HepG2 (cell line): Measurements from ENCODE around the gene PTX4. TPM values are rescaled to one million over a fixed set of nuclear protein-coding genes. Genes with fewer than 3 reads are reported as not detected.

Experiments
- AHR ChIP-seq: IDR thresholded peaks from 2 replicates; pipeline ENCODE4 v1.6.1; 2018; ENCODE audit warnings: missing genetic modification reagents, missing compliant biosample characterization
- BRCA1 ChIP-seq: sonication (generic); formaldehyde crosslinking; IDR thresholded peaks from 2 replicates; pipeline ENCODE4 v1.4.0; 2020; ENCODE audit warnings: missing genetic modification reagents
- CBX5 ChIP-seq: sonication (generic); formaldehyde crosslinking; IDR thresholded peaks from 2 replicates; pipeline ENCODE4 v1.4.0; 2020; ENCODE audit warnings: missing genetic modification reagents, borderline replicate concordance
- CHCHD3 ChIP-seq: sonication (generic); formaldehyde crosslinking; IDR thresholded peaks from 2 replicates; pipeline ENCODE4 v1.8.0; 2022; ENCODE audit warnings: mild to moderate bottlenecking, missing genetic modification reagents, moderate library complexity
- NCOA2 ChIP-seq: sonication (generic); formaldehyde crosslinking; IDR thresholded peaks from 2 replicates; pipeline ENCODE4 v1.8.0; 2022; ENCODE audit warnings: inconsistent platforms
- WIZ ChIP-seq: sonication (generic); formaldehyde crosslinking; IDR thresholded peaks from 2 replicates; pipeline ENCODE4 v1.5.1; 2020; ENCODE audit warnings: mild to moderate bottlenecking, missing genetic modification reagents
- ZKSCAN8 ChIP-seq: IDR thresholded peaks from 2 replicates; pipeline ENCODE4 v1.6.1; 2016; ENCODE audit warnings: borderline replicate concordance, missing genetic modification reagents, missing compliant biosample characterization
- ZNF33B ChIP-seq: sonication (generic); formaldehyde crosslinking; IDR thresholded peaks from 2 replicates; pipeline ENCODE4 v1.5.1; 2020; ENCODE audit warnings: mild to moderate bottlenecking, missing genetic modification reagents
- ZNF441 ChIP-seq: sonication (generic); formaldehyde crosslinking; IDR thresholded peaks from 2 replicates; pipeline ENCODE4 v1.7.0; 2021; ENCODE audit warnings: missing genetic modification reagents, borderline replicate concordance
- ZNF550 ChIP-seq: sonication (generic); formaldehyde crosslinking; IDR thresholded peaks from 2 replicates; pipeline ENCODE4 v1.4.0; 2020; ENCODE audit warnings: mild to moderate bottlenecking, missing genetic modification reagents, borderline replicate concordance
- polyA plus RNA-seq, 8 experiments: library from polyadenylated mRNA; depleted of rRNA in 3 of 8; stranded (reverse) in 7 of 8; unstranded in 1 of 8; fragments of >200 nt; fragmentation: Illumina TruSeq in 4 of 8; extraction: Trizol in 4 of 8; gene quantifications; 2 replicates each; pipeline versions ENCODE4 v1.2.1 to v1.2.3, GENCODE V29; 2011 to 2016; ENCODE audit warnings: low read depth in 4 of 8, missing spikeins in 1 of 8, mixed read lengths in 1 of 8; ENCODE audit not compliant: insufficient read depth in 1 of 8
- total RNA-seq, 5 experiments: library from RNA; depleted of rRNA; stranded (reverse); fragments of >200 nt; fragmentation: Illumina TruSeq; extraction: Trizol; gene quantifications; 2 replicates each; pipeline ENCODE4 v1.2.3, GENCODE V29; 2016; ENCODE audit warnings: low read depth in 1 of 5
- TF ChIP-seq, protein P1 (sequence below): sonication (generic); formaldehyde crosslinking; IDR thresholded peaks from 2 replicates; pipeline ENCODE4 v1.4.0; 2020; ENCODE audit warnings: mild to moderate bottlenecking, missing genetic modification reagents
- TF ChIP-seq, protein P2 (sequence below): sonication (generic); formaldehyde crosslinking; IDR thresholded peaks from 2 replicates; pipeline ENCODE4 v1.4.0; 2020; ENCODE audit warnings: mild to moderate bottlenecking, missing genetic modification reagents
- TF ChIP-seq, protein P3 (sequence below): sonication (generic); formaldehyde crosslinking; IDR thresholded peaks from 2 replicates; pipeline ENCODE4 v1.4.0; 2020; ENCODE audit warnings: low read depth, missing genetic modification reagents
- TF ChIP-seq, protein P4 (sequence below): sonication (generic); formaldehyde crosslinking; IDR thresholded peaks from 2 replicates; pipeline ENCODE4 v1.4.0; 2020; ENCODE audit warnings: mild to moderate bottlenecking, missing genetic modification reagents, borderline replicate concordance

Gene PTX4
- total and polyA plus RNA-seq, 2 of the 13 experiments (the other 11 are each of a cell fraction or from before 2014, with no cell fraction given) = 0.04 TPM; not detected in 1

DNA sequence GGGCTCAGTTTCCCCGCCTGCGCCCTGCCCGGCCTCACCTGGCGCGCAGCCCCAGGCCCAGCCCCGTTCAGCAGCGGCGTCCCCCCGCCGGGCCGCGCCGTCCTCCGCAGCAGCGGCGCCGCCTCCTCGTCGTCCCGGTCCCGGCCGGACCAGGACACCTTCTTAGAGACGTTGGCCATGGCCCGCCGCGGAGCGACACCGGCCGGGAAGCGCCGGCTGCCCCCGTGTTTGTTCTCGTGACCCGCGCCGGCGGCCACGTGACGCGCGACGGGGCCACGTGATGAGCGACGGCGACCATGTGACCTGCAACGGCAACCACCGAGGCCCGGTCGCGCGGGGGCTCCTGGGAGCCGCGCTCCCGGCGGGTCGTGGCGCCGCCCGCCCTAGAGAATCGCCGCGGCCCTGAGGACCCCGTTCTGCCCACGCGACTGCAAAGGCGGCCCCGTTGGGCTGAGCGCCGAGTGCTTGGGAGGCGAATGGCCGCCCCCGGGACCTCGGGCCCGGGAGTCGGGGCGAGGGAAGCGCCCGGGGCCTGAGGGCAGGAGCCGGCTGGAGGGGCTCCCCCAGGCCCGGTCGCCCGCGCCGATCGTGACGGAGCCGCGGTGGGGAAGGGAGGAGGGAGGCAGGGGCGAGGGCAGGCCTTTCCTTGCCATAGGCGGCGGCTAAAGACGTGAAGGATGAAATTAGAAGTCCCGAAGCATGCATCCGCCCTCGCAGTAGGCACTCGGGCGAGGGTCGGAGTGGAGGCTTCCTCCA, 13.8 kb downstream of the PTX4 start, which contains the start of gene CLCN7 (continued):
- TF ChIP-seq, protein P1, sequence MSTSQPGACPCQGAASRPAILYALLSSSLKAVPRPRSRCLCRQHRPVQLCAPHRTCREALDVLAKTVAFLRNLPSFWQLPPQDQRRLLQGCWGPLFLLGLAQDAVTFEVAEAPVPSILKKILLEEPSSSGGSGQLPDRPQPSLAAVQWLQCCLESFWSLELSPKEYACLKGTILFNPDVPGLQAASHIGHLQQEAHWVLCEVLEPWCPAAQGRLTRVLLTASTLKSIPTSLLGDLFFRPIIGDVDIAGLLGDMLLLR (CRISPR knock-in tag) = peak; percentile 97
- TF ChIP-seq, protein P2, sequence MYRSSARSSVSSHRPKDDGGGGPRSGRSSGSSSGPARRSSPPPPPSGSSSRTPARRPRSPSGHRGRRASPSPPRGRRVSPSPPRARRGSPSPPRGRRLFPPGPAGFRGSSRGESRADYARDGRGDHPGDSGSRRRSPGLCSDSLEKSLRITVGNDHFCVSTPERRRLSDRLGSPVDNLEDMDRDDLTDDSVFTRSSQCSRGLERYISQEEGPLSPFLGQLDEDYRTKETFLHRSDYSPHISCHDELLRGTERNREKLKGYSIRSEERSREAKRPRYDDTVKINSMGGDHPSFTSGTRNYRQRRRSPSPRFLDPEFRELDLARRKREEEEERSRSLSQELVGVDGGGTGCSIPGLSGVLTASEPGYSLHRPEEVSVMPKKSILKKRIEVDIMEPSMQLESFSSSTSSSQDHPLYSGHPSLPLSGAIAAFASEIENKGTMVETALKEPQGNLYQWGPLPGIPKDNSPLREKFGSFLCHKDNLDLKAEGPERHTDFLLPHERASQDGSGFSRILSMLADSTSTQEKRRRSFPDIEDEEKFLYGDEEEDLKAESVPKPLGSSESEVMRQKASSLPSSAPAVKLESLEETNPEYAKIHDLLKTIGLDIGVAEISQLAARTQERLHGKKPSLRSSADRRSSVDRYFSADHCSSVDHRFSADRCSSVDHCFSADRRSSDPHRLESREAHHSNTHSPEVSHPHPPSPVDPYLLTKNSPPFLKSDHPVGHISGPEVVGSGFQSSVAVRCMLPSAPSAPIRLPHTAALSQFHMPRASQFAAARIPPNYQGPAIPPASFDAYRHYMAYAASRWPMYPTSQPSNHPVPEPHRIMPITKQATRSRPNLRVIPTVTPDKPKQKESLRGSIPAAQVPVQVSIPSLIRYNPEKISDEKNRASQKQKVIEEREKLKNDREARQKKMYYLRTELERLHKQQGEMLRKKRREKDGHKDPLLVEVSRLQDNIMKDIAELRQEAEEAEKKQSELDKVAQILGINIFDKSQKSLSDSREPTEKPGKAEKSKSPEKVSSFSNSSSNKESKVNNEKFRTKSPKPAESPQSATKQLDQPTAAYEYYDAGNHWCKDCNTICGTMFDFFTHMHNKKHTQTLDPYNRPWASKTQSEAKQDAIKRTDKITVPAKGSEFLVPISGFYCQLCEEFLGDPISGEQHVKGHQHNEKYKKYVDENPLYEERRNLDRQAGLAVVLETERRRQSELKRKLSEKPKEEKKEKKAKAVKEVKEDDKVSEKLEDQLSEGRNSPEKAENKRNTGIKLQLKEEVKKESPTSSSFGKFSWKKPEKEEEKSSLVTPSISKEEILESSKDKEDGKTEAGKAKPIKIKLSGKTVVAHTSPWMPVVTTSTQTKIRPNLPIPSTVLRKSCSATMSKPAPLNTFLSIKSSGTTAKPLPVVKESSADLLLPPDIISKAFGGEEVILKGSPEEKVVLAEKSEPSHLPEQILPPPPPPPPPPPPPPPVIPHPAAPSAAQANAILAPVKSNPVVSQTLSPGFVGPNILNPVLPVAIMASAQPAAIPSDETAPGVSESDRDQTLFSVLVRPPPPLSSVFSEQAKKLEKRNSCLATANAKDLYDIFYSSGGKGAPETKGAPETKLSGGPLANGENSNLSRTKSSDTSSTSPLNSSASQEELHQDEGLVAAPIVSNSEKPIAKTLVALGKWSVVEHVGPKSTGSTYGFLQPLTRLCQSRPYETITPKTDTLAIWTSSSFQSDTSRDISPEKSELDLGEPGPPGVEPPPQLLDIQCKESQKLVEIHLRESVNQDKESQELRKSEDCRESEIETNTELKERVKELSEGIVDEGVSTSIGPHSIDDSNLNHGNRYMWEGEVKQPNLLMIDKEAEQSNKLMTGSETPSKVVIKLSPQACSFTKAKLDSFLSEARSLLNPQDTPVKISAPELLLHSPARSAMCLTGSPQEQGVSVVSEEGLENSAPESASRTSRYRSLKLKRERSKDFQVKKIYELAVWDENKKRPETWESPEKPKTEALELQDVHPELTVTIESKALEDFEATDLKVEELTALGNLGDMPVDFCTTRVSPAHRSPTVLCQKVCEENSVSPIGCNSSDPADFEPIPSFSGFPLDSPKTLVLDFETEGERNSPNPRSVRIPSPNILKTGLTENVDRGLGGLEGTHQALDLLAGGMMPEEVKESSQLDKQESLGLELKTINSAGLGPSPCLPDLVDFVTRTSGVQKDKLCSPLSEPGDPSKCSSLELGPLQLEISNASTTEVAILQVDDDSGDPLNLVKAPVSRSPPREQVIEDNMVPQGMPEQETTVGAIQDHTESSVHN (CRISPR knock-in tag) = peak; percentile 89; the same call in 1 of the 2 replicates
- TF ChIP-seq CHCHD3 (CRISPR knock-in tag) (peak; percentile 63; the same call in 1 of the 2 replicates), NCOA2 (peak; percentile 11; the same call in 1 of the 2 replicates), ZNF550 (CRISPR knock-in tag) (no peak), ZNF33B (CRISPR knock-in tag) (peak; percentile 78; the same call in 1 of the 2 replicates), AHR (CRISPR knock-in tag) (peak; percentile 96), ZKSCAN8 (CRISPR knock-in tag) (0 out of 2 replicates have a peak, but pooled peaks have one; percentile 19), WIZ (CRISPR knock-in tag) (peak; percentile 65; the same call in 1 of the 2 replicates), ZNF441 (CRISPR knock-in tag) (peak; percentile 71; the same call in 1 of the 2 replicates), CBX5 (CRISPR knock-in tag) (peak; percentile 26; the same call in 1 of the 2 replicates), BRCA1 (CRISPR knock-in tag) (peak; percentile 81; the same call in 1 of the 2 replicates)
- TF ChIP-seq, protein P3, sequence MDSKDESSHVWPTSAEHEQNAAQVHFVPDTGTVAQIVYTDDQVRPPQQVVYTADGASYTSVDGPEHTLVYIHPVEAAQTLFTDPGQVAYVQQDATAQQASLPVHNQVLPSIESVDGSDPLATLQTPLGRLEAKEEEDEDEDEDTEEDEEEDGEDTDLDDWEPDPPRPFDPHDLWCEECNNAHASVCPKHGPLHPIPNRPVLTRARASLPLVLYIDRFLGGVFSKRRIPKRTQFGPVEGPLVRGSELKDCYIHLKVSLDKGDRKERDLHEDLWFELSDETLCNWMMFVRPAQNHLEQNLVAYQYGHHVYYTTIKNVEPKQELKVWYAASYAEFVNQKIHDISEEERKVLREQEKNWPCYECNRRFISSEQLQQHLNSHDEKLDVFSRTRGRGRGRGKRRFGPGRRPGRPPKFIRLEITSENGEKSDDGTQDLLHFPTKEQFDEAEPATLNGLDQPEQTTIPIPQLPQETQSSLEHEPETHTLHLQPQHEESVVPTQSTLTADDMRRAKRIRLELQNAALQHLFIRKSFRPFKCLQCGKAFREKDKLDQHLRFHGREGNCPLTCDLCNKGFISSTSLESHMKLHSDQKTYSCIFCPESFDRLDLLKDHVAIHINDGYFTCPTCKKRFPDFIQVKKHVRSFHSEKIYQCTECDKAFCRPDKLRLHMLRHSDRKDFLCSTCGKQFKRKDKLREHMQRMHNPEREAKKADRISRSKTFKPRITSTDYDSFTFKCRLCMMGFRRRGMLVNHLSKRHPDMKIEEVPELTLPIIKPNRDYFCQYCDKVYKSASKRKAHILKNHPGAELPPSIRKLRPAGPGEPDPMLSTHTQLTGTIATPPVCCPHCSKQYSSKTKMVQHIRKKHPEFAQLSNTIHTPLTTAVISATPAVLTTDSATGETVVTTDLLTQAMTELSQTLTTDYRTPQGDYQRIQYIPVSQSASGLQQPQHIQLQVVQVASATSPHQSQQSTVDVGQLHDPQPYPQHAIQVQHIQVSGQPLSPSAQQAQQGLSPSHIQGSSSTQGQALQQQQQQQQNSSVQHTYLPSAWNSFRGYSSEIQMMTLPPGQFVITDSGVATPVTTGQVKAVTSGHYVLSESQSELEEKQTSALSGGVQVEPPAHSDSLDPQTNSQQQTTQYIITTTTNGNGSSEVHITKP = no peak
- TF ChIP-seq, protein P4, sequence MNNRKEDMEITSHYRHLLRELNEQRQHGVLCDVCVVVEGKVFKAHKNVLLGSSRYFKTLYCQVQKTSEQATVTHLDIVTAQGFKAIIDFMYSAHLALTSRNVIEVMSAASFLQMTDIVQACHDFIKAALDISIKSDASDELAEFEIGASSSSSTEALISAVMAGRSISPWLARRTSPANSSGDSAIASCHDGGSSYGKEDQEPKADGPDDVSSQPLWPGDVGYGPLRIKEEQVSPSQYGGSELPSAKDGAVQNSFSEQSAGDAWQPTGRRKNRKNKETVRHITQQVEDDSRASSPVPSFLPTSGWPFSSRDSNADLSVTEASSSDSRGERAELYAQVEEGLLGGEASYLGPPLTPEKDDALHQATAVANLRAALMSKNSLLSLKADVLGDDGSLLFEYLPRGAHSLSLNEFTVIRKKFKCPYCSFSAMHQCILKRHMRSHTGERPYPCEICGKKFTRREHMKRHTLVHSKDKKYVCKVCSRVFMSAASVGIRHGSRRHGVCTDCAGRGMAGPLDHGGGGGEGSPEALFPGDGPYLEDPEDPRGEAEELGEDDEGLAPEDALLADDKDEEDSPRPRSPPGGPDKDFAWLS (CRISPR knock-in tag) = no peak
